Left ventricle myocardium inferior (tissue), 1 donor: ENCODE data around the gene PKD2L1. TPM values are rescaled to one million over a fixed set of nuclear protein-coding genes. Genes with fewer than 3 reads are reported as not detected.
"Not testable (repeated sequence)": the region's sequence is repeated elsewhere in the genome, so short reads cannot be mapped to it uniquely, and the experiment has no call there.

ENCODE experiments used
- DNase-seq: peaks from one replicate; pipeline ENCODE4 v3.0.0-alpha.2; 2020
- H3K27ac ChIP-seq: fragments of 200-600 bp; replicated peaks from 2 replicates; pipeline ENCODE4 v1.8.0; 2021
- H3K27me3 ChIP-seq: fragments of 200-600 bp; 2 replicates; pipeline ENCODE4 v1.8.0; 2021; ENCODE audit warnings: low read depth
- H3K36me3 ChIP-seq: fragments of 200-600 bp; 2 replicates; pipeline ENCODE4 v1.8.0; 2021
- H3K4me1 ChIP-seq: fragments of 200-600 bp; 2 replicates; pipeline ENCODE4 v1.8.0; 2021
- H3K4me3 ChIP-seq: fragments of 200-600 bp; 2 replicates; pipeline ENCODE4 v1.8.0; 2021; ENCODE audit warnings: mild to moderate bottlenecking, moderate library complexity
- H3K9me3 ChIP-seq: fragments of 200-600 bp; replicated peaks from 2 replicates; pipeline ENCODE4 v1.8.0; 2021
- intact Hi-C: fragments of 100-400 bp; cut with micrococcal nuclease; formaldehyde crosslinking; loops from one replicate; pipeline ENCODE4 v1.11.0; 2022
- total RNA-seq: library from RNA; stranded (reverse); fragmentation: NEBNext Ultra II Directional; extraction: Animal tissue kit (Norgen Biotek cat#: 25700); gene quantifications from one replicate; pipeline ENCODE4 v1.2.1, GENCODE V29; 2021
- TF ChIP-seq, protein P1 (sequence below): fragments of 200-600 bp; IDR thresholded peaks from 2 replicates; pipeline ENCODE4 v1.8.0; 2021; ENCODE audit warnings: antibody characterized with exemption, mild to moderate bottlenecking, borderline replicate concordance
- donor health status: DM: no; HTN: yes; CAD: no; lungs with severe emphysema.

The PKD2L1 gene
- total RNA-seq, 1 donor from 2014 or later = not detected

DNA sequence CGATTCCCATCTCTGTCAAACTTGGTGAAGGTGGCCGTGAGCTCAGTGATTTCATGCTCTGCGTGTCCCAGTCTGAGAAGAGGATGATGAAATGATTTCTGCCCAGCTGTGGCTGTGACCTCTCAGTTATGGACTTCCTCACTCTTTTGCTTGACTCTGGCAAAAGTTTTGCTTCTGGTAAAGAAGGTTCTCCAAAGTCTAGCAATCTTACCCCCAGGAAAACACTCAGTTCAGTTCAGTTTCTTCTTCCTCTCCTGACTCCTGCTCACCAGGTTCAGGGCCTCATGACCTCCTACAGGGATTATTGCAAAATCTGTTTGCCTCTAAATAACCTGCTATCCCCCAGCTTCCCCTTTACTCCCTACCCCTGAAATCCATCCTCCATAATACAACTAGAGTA, 38.7 kb downstream of the PKD2L1 start:
- Histone ChIP-seq H3K27me3 (peaks cover 35% of the 10 kb centered on the region), H3K4me1 (peaks cover 7% of the 10 kb centered on the region), H3K36me3 (no peaks in the 10 kb centered on the region), H3K27ac (no peak overlapping the region), H3K9me3 (no peaks in the 10 kb centered on the region), H3K4me3 (no peak overlapping the region)
- intact Hi-C loops = no loop called here
- DNase-seq = no peak
- TF ChIP-seq, protein P1, sequence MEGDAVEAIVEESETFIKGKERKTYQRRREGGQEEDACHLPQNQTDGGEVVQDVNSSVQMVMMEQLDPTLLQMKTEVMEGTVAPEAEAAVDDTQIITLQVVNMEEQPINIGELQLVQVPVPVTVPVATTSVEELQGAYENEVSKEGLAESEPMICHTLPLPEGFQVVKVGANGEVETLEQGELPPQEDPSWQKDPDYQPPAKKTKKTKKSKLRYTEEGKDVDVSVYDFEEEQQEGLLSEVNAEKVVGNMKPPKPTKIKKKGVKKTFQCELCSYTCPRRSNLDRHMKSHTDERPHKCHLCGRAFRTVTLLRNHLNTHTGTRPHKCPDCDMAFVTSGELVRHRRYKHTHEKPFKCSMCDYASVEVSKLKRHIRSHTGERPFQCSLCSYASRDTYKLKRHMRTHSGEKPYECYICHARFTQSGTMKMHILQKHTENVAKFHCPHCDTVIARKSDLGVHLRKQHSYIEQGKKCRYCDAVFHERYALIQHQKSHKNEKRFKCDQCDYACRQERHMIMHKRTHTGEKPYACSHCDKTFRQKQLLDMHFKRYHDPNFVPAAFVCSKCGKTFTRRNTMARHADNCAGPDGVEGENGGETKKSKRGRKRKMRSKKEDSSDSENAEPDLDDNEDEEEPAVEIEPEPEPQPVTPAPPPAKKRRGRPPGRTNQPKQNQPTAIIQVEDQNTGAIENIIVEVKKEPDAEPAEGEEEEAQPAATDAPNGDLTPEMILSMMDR = no peak

DNA sequence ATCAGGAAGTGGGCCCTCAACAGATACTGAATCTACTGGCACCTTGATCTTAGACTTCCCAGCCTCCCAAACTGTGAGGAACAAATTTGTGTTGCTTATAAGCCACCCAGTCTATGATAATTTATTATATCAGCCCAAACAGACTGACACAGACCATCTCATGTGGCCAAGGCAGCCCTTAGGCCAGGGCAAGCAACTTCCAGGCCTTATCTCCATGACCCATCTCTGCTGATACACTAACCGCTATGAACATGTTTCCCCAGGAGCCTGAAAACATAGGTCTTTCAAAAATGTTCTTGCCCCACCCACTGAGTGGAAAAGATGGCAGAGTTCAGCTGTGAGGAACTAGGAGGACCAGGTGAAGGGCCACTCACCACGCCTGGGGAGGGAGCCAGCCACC, 40.4 kb downstream of the PKD2L1 start:
- Histone ChIP-seq H3K4me3 (no peak overlapping the region), H3K27me3 (peaks cover 17% of the 10 kb centered on the region), H3K27ac (no peak overlapping the region), H3K36me3 (no peaks in the 10 kb centered on the region), H3K9me3 (no peaks in the 10 kb centered on the region), H3K4me1 (peaks cover 24% of the 10 kb centered on the region)
- DNase-seq = no peak
- intact Hi-C loops = no loop called here
- TF ChIP-seq, protein P1 = no peak

DNA sequence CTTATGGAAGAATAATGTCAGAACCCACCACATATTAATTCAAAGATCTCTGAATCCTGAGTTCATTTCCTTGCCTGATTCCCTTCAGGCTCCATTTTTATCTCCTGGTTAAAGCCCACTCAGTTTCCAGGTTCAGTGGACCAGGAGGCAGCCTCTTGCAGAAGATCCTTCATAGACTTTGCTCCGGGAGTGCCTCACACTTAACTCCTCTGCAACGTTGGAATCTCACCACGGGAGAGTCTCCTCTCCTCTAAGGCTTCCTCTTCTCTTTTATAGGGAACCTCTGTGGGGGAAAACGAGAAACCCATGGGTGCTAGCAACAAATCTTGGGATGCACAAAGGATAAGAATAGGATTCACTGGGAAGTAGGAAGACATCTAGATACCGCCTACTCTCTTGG, 41.8 kb downstream of the PKD2L1 start:
- Histone ChIP-seq H3K27ac (no peak overlapping the region), H3K4me3 (no peak overlapping the region), H3K36me3 (no peaks in the 10 kb centered on the region), H3K4me1 (peaks cover 39% of the 10 kb centered on the region), H3K9me3 (no peaks in the 10 kb centered on the region), H3K27me3 (peaks cover 5% of the 10 kb centered on the region)
- intact Hi-C loops = no loop called here
- no peak for DNase-seq
- TF ChIP-seq, protein P1 = no peak

DNA sequence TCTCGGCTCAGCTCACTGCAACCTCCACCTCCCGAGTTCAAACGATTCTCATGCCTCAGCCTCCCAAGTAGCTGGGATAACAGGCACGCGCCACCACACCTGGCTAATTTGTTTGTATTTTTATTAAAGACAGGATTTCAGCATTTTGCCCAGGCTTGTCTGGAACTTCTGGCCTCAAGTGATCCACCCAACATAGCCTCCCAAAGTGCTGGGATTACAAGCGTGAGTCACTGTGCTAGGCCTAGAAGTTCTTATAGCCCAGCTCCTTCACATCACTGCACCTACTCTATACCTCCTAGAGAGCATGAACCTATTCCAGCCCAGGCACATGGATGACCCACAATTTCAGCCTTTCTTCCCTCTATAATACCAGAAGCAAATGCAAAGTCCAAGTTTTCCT, 42.3 kb downstream of the PKD2L1 start:
- no peaks in the 10 kb centered on the region for H3K9me3 ChIP-seq
- intact Hi-C loops = no loop called here
- H3K4me1 ChIP-seq = peaks cover 43% of the 10 kb centered on the region
- TF ChIP-seq, protein P1 = no peak
- no peak for DNase-seq
- H3K4me3 ChIP-seq = no peak overlapping the region
- H3K27ac ChIP-seq = no peak overlapping the region
- peaks cover under 1% of the 10 kb centered on the region for H3K27me3 ChIP-seq
- H3K36me3 ChIP-seq = no peaks in the 10 kb centered on the region

DNA sequence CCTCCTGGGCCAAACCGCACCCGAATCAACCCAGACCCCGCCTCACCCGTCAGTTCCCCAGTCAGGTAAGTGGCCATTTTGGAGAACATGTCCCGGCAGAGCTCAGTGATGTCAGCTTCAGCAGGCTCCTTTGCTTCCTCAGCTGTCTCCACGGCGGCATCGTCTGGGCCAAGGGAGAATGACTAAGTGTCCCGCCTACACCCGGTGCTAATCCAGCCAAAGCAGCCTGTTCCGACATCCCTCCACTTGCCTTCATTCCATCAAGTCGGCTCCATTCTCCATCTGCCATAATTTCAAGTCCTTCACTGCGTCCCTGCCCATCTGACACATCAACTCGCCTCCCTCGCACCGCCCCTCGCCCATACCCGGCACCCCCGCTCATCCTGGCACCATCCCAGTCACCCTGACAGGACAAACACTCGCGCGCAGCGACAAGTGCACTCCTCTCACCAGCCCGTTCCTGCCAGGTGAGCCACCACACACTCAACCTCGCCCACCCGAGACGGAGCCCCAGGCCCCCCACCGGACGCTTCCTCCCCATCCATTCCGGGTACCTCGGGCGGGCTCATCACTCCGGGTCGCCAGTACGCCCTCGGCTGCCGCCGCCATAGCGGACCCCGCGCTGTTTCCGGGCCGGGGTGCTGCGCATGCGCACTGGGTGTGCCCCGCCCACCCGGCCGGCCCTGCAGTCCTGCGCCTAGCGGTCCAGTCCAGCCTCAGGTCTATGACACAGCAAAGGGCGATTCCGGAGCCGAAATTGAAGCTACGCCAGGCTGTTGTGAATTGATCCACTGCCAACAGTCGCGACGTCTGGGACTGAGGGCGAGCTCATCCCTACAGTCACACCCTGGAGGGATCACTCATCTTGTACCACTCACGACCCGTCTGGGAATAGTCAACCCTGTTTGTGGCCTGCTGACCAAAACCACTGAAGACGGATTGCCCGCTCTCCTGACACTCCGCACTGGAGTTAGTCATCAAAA, 43.7 kb downstream of the PKD2L1 start, which contains the start of gene BLOC1S2:
BLOC1S2 (minus strand) TSS at position 630 of the 983 bp plus-strand sequence; CDS start at position 609, 21 bp downstream.
- Histone ChIP-seq H3K4me3 (peak within 1 kb of the TSS; percentile 94), H3K9me3 (no peaks in the 10 kb centered on the region), H3K4me1 (peaks cover 54% of the 10 kb centered on the region), H3K27ac (peak within 1 kb of the TSS; percentile 93), H3K27me3 (no peaks in the 10 kb centered on the region), H3K36me3 (peaks cover 1% of the 10 kb centered on the region)
- TF ChIP-seq, protein P1 = peak; percentile 35
- intact Hi-C loops = no loop called here
- peak; percentile 88 for DNase-seq

DNA sequence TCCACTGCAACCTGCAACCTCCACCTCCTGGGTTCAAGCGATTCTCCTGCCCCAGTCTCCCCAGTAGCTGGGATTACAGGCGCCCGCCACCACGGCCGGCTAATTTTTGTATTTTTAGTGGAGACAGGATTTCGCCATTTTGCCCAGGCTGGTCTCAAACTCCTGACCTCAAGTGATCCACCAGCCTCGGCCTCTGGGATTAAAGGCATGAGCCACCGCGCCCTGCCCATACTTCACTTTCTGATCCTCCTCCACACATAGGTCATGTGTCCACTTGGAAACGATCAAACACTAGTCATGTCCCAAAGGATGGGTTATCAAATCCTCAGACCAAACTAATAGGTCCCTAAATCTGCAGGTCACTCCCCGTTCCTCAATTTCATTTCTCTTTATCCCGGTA, 44.7 kb downstream of the PKD2L1 start:
- DNase-seq, H3K9me3 ChIP-seq, intact Hi-C loops, H3K27me3 ChIP-seq: not testable (repeated sequence)
- H3K4me3 ChIP-seq = peak overlapping the region; percentile 94
- H3K36me3 ChIP-seq = peaks cover 11% of the 10 kb centered on the region
- H3K4me1 ChIP-seq = peaks cover 54% of the 10 kb centered on the region
- H3K27ac ChIP-seq = peak overlapping the region; percentile 93
